ENCODE results near the gene ZNF511. TPM values are rescaled to one million over a fixed set of nuclear protein-coding genes. Genes with fewer than 3 reads are reported as not detected.

Gene ZNF511
- total RNA-seq, 4 donors from 2014 or later: 16.1 to 26.7 (median 17.7) TPM

DNA sequence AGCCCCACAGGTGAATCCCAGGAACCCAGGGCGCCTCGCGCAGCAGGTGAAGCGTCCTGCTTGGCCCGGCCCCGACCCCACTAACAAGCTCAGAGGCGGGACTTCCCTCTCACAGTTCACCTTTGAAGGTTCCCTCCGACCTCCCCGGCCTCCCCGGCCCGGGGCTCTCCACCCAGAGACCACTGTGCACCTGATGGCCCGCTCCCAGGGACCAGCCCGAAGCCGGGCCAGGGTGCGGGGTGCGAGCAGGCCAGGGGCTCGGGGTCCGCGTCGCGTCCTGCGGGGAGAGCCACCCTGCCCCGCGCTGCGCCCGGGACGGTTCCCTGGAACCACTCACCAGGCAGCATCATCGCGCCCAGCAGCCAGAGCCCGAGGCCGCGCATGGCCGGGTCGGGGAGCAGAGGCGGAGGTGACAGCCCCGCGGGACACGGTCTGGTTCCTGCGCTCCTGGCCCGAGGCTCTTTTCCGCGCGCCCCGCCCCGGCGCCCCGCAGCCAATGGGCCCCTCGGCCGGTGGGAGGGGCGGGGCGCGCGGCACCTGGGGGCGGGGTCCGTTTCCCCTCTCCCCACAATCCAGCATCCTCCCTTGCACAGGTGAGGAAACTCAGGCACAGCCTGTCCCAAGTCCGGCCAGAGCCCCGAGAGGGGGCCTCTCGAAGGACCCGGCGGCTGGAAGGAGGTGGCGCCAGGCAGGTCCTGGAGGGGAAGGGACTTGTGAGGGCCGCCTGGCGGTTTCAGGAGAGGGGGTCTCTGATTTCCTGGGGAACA lies 32.1 kb upstream of the ZNF511 start, which contains the start of gene ADAM8:
ADAM8 (minus strand) TSS at position 434 of the 767 bp plus-strand sequence; CDS start at position 383, 51 bp downstream.
- TF ChIP-seq POLR2A (IDR thresholded peaks at IDR 0.05): peak in 1 of 4 donors; percentile 44
- TF ChIP-seq, protein P1, sequence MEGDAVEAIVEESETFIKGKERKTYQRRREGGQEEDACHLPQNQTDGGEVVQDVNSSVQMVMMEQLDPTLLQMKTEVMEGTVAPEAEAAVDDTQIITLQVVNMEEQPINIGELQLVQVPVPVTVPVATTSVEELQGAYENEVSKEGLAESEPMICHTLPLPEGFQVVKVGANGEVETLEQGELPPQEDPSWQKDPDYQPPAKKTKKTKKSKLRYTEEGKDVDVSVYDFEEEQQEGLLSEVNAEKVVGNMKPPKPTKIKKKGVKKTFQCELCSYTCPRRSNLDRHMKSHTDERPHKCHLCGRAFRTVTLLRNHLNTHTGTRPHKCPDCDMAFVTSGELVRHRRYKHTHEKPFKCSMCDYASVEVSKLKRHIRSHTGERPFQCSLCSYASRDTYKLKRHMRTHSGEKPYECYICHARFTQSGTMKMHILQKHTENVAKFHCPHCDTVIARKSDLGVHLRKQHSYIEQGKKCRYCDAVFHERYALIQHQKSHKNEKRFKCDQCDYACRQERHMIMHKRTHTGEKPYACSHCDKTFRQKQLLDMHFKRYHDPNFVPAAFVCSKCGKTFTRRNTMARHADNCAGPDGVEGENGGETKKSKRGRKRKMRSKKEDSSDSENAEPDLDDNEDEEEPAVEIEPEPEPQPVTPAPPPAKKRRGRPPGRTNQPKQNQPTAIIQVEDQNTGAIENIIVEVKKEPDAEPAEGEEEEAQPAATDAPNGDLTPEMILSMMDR (IDR thresholded peaks at IDR 0.05): no peak
- Histone ChIP-seq H3K9me3 (no peaks in the 10 kb centered on the region), H3K4me1 (peaks cover 19 to 61% (median 20%) of the 10 kb centered on the region in 3 donors), H3K27ac (peak within 1 kb of the TSS in 3 of 4 donors; percentile 16 to 71 (median 43)), H3K4me3 (peak within 1 kb of the TSS; percentile 15 to 60 (median 34)), H3K27me3 (peaks cover 0 to 39% (median 6%) of the 10 kb centered on the region in 4 donors), H3K36me3 (peaks cover 2 to 33% (median 14%) of the 10 kb centered on the region in 3 donors)
- intact Hi-C loops (cut with DNase I): no loop called here
- WGBS, 2 donors: no CpG with 5 or more reads among the region's 63 CpGs
- no peak for DNase-seq

DNA sequence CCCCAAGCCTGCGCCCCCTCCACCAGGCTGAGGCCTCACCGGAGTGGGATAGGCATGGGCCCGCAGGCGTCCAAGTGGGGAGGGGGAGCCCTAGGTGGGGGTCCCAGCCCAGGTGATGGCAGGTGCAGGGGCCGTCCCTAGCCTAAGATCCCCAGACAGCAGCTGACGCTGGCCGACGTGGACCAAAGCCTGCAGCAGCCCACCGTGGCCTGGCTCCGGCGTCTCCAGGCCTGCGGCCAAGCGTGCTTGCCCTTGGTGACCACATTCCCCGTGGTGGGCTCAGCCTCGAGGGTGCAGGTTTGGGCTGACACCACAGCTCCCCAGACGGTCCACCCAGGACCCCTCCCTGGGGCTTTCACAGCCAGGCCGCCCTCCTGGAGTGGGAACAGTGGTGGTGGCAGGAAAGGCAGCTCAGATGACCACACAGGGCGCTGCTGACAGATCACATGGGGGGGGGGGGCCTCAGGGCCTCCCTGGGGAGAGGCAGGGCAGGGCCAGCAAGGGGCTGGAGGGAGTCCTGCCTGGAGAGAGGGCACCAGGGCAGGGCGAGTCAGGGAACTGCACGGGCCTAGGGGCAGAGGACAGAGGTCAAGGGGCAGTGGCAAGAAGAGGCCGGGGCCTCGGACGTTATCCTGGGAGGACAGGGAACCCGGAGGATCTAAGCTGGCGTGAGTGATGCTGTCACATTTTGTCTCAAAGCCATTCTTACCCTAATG lies 31.3 kb upstream of the ZNF511 start:
- intact Hi-C loops (cut with DNase I): no loop called here

DNA sequence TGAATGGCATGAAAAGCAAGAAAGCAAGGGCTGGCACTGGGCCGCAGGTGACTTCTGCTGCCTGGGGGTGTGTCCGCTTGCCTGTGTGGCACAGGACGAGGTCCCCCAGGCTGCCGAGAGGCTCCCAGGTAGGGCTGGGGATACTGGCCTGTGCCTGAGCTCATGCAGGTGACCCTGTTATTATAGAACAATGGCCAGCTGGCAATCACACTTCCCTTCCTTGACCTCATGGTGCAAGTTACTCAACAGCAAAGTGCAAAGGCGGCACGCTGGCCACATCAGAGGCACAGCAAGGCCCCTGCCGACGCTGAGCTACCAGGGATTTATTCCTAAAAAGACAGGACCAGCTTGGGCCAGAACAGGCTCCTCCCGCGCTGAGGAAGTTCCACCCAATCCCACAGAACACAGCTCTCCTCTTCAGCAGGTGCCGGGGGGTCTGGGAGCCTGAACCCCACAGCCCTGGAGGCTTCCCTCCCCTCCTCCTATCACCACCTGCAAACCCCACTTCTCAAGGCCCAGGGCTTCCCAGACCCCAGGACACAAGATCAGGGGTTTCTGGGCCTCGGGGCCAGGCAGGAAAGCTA lies 30.6 kb upstream of the ZNF511 start:
- Histone ChIP-seq H3K9me3 (no peaks in the 10 kb centered on the region), H3K27ac (peak overlapping the region in 3 of 4 donors; percentile 25 to 71 (median 69)), H3K4me3 (no peak overlapping the region), H3K4me1 (peaks cover 19 to 61% (median 20%) of the 10 kb centered on the region in 3 donors), H3K27me3 (peaks cover 0 to 39% (median 6%) of the 10 kb centered on the region in 4 donors), H3K36me3 (peaks cover 10 to 47% (median 28%) of the 10 kb centered on the region in 3 donors)
- intact Hi-C loops (cut with DNase I): no loop called here
- DNase-seq: no peak
- 41 to 53% methylated on average over 4 to 10 of the region's 12 CpGs for WGBS, 2 donors
- TF ChIP-seq POLR2A (IDR thresholded peaks at IDR 0.05): no peak
- TF ChIP-seq, protein P1 (IDR thresholded peaks at IDR 0.05): no peak

More for the DNA sequence above, 31.3 kb upstream of the ZNF511 start:
- no peak for DNase-seq
- Histone ChIP-seq H3K9me3 (no peaks in the 10 kb centered on the region), H3K27me3 (peaks cover 0 to 39% (median 6%) of the 10 kb centered on the region in 4 donors), H3K4me3 (no peak overlapping the region), H3K4me1 (peaks cover 19 to 61% (median 20%) of the 10 kb centered on the region in 3 donors), H3K36me3 (peaks cover 4 to 41% (median 21%) of the 10 kb centered on the region in 3 donors), H3K27ac (peak overlapping the region in 1 of 4 donors; percentile 71)
- 75 to 81% methylated on average over 7 of the region's 25 CpGs for WGBS, 2 donors
- TF ChIP-seq, protein P1 (IDR thresholded peaks at IDR 0.05): no peak
- TF ChIP-seq POLR2A (IDR thresholded peaks at IDR 0.05): no peak

DNA sequence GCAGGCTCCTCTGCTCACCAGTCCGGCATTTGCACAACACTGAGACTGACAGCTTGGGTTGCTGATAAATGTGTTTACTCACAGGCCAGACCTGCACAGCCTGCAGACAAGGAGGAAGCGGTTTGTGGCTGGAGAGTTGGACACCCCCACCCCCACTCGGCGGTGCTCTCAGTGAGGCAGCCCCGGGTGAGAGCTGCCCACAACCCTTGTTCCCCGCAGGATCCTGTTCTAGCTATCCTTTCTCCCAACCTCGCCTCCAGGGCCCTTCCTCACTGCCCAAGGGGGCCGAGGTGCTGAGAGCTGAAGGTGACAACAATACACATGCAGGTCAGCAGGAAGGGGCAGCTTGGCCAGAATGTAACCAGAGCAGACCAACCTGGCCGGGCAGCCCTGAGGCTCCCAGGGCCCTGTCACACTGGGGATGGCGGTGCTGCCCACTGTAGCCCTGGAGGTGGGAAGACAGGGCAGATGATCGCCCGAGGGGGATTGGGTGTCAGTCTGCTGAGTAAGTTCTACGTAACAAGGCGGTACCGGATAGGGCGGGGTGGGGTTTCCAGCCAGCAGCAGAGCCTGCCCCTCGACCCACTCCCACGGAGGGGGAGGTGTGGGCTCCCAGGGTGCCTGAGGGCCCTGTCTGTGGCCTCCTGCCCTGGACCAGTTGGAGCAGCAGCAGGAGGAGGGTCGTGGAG lies 30.0 kb upstream of the ZNF511 start:
- peak; percentile 44 for DNase-seq
- H3K4me3 ChIP-seq: no peak overlapping the region
- peaks cover 15 to 54% (median 34%) of the 10 kb centered on the region in 3 donors for H3K36me3 ChIP-seq
- H3K27me3 ChIP-seq: peaks cover 0 to 38% (median 6%) of the 10 kb centered on the region in 4 donors
- intact Hi-C loops (cut with DNase I): no loop called here
- H3K4me1 ChIP-seq: peaks cover 19 to 58% (median 20%) of the 10 kb centered on the region in 3 donors
- H3K27ac ChIP-seq: peak overlapping the region; percentile 7 to 71 (median 64)
- 39 to 45% methylated on average over 2 to 7 of the region's 19 CpGs for WGBS, 2 donors
- peak in 1 of 4 donors; percentile 17 for TF ChIP-seq POLR2A (IDR thresholded peaks at IDR 0.05)
- TF ChIP-seq, protein P1 (IDR thresholded peaks at IDR 0.05): no peak
- no peaks in the 10 kb centered on the region for H3K9me3 ChIP-seq
